CD14-positive monocyte (primary cell): ENCODE measurements around the gene MMRN2. TPM values are rescaled to one million over a fixed set of nuclear protein-coding genes. Genes with fewer than 3 reads are reported as not detected.

ENCODE experiments used
- DNase-seq, 3 donors: peaks; one replicate each; pipeline ENCODE4 v3.0.0-alpha.2; 2011 to 2022
- H2AFZ ChIP-seq: 2 replicates; pipeline ENCODE4 v1.6.0; 2012; ENCODE audit warnings: mild to moderate bottlenecking, low read depth, low read length, inconsistent platforms; ENCODE audit not compliant: insufficient read depth, poor library complexity, severe bottlenecking
- H3K27ac ChIP-seq, 2 donors: 1 replicate in 1 of 2; 2 replicates in 1 of 2; pipeline ENCODE4 v1.5.1; 2012 to 2013; ENCODE audit warnings: low read length in 2 of 2, control low read depth in 1 of 2, inconsistent platforms in 1 of 2, low read depth in 1 of 2, mild to moderate bottlenecking in 1 of 2
- H3K27me3 ChIP-seq, 2 donors: one replicate each; pipeline versions ENCODE4 v1.6.0 to v1.6.1; 2011 to 2013; ENCODE audit warnings: low read length in 2 of 2; ENCODE audit not compliant: control insufficient read depth in 2 of 2, insufficient read depth in 2 of 2
- H3K36me3 ChIP-seq, 2 donors: replicated peaks in 1 of 2; 1 replicate in 1 of 2; 2 replicates in 1 of 2; pipeline versions ENCODE4 v1.5.1 to v1.6.1; 2012 to 2013; ENCODE audit warnings: low read length in 2 of 2, control low read depth in 1 of 2, inconsistent platforms in 1 of 2, mild to moderate bottlenecking in 1 of 2; ENCODE audit not compliant: insufficient read depth in 2 of 2, control insufficient read depth in 1 of 2
- H3K4me1 ChIP-seq, 2 donors: 1 replicate in 1 of 2; 2 replicates in 1 of 2; pipeline versions ENCODE4 v1.5.1 to v1.6.1; 2012 to 2013; ENCODE audit warnings: low read length in 2 of 2, control low read depth in 1 of 2, inconsistent platforms in 1 of 2, mild to moderate bottlenecking in 1 of 2, moderate library complexity in 1 of 2; ENCODE audit not compliant: insufficient read depth in 2 of 2, control insufficient read depth in 1 of 2
- H3K4me2 ChIP-seq: replicated peaks from 2 replicates; pipeline ENCODE3; 2012; ENCODE audit warnings: low read length, moderate library complexity, mild to moderate bottlenecking; ENCODE audit not compliant: poor library complexity, severe bottlenecking; ENCODE audit errors: extremely low read depth
- H3K4me3 ChIP-seq, 3 experiments: fragments of 200-600 bp in 1 of 3; sonication (generic) in 1 of 3; replicated peaks in 1 of 3; 1 replicate in 2 of 3; 2 replicates in 1 of 3; pipeline ENCODE4 v1.5.1; 2011 to 2013; ENCODE audit warnings: low read length in 3 of 3, mild to moderate bottlenecking in 3 of 3, control low read depth in 2 of 3, low read depth in 2 of 3, inconsistent platforms in 1 of 3, moderate library complexity in 1 of 3
- H3K79me2 ChIP-seq: 2 replicates; pipeline ENCODE4 v1.6.0; 2012; ENCODE audit warnings: mild to moderate bottlenecking, control low read depth, inconsistent platforms, low read length, moderate library complexity; ENCODE audit not compliant: insufficient read depth
- H3K9ac ChIP-seq: 2 replicates; pipeline ENCODE4 v1.6.0; 2017; ENCODE audit warnings: low read length, mild to moderate bottlenecking; ENCODE audit not compliant: insufficient read depth, poor library complexity, severe bottlenecking
- H3K9me3 ChIP-seq, 2 donors: replicated peaks in 1 of 2; 1 replicate in 1 of 2; 2 replicates in 1 of 2; pipeline versions ENCODE4 v1.5.1 to v1.6.1; 2012 to 2013; ENCODE audit warnings: low read length in 2 of 2, control low read depth in 1 of 2; ENCODE audit not compliant: control insufficient read depth in 1 of 2, insufficient read depth in 1 of 2
- H4K20me1 ChIP-seq: 2 replicates; pipeline ENCODE4 v1.6.0; 2012; ENCODE audit warnings: mild to moderate bottlenecking, low read length, control low read depth, moderate library complexity; ENCODE audit not compliant: insufficient read depth
- H3K27ac Mint-ChIP-seq, 7 donors: one replicate each; pipeline ENCODE4 v1.8.0; 2020; ENCODE audit warnings: mild to moderate bottlenecking in 7 of 7, mixed read lengths in 7 of 7, moderate library complexity in 6 of 7, inconsistent platforms in 2 of 7
- H3K27me3 Mint-ChIP-seq, 3 donors: one replicate each; pipeline ENCODE4 v1.8.0; 2021 to 2022; ENCODE audit warnings: low read depth in 3 of 3, mild to moderate bottlenecking in 3 of 3, mixed read lengths in 3 of 3, moderate library complexity in 3 of 3, inconsistent platforms in 1 of 3
- H3K36me3 Mint-ChIP-seq, 2 donors: one replicate each; pipeline ENCODE4 v1.8.0; 2020; ENCODE audit warnings: mixed read lengths in 2 of 2, inconsistent platforms in 1 of 2, mild to moderate bottlenecking in 1 of 2
- H3K4me1 Mint-ChIP-seq: one replicate; pipeline ENCODE4 v1.8.0; 2020; ENCODE audit warnings: mild to moderate bottlenecking, mixed read lengths
- H3K4me3 Mint-ChIP-seq, 2 donors: one replicate each; pipeline ENCODE4 v1.8.0; 2020; ENCODE audit warnings: mild to moderate bottlenecking in 2 of 2, mixed read lengths in 2 of 2, moderate library complexity in 1 of 2
- H3K9me3 Mint-ChIP-seq, 7 donors: one replicate each; pipeline ENCODE4 v1.8.0; 2020 to 2022; ENCODE audit warnings: mixed read lengths in 7 of 7, mild to moderate bottlenecking in 6 of 7, moderate library complexity in 6 of 7, inconsistent platforms in 2 of 7
- WGBS: methylation state at CpG from one replicate; pipeline ENCODE4 v1.1.5; 2013; ENCODE audit warnings: missing lambda C conversion rate; ENCODE audit not compliant: insufficient coverage; 5-methylcytosine and 5-hydroxymethylcytosine counted together
- intact Hi-C, 2 donors: fragments of 100-400 bp; cut with micrococcal nuclease; formaldehyde crosslinking; loops; one replicate each; pipeline versions ENCODE4 v1.15.0 to v1.15.1; 2023
- polyA plus RNA-seq, 3 donors: library from polyadenylated mRNA; depleted of rRNA in 1 of 3; unstranded in 2 of 3; stranded (reverse) in 1 of 3; fragments of 300-500 nt in 2 of 3; fragments of >200 nt in 1 of 3; fragmentation: Illumina TruSeq in 2 of 3; gene quantifications; 1 replicate in 2 of 3; 2 replicates in 1 of 3; pipeline ENCODE4 v1.2.3, GENCODE V29; 2012 to 2021
- TF ChIP-seq, protein P1 (sequence below): fragments of 200-600 bp; IDR thresholded peaks from one replicate; pipeline ENCODE4 v1.8.0; 2022; ENCODE audit warnings: antibody characterized with exemption, mild to moderate bottlenecking

MMRN2 gene
- polyA plus RNA-seq, 3 donors, result 0.07 to 1.8 TPM; not detected in 1

DNA sequence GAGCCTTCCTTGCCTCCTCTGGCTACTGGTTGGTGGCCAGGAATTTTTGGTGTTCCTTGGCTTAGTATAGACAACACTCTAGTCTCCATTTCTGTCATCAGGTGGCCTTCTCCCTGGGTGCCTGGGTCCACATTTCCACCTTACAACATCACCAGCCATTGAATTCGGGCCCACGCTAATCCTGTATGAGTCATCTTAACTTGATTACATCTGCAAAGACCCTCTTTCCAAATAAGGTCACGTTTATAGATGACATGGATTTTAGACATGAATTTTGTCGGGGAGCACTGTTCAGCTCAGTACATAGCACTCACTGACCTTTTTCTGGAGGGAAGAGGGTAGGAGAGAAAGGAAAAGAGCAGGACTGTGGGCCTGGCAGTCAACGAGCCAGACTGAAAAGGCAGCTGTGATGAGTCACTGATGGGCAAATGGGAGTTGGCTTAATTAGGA is 39.4 kb downstream of the MMRN2 start:
- intact Hi-C loops, result no loop called here
- TF ChIP-seq, protein P1, sequence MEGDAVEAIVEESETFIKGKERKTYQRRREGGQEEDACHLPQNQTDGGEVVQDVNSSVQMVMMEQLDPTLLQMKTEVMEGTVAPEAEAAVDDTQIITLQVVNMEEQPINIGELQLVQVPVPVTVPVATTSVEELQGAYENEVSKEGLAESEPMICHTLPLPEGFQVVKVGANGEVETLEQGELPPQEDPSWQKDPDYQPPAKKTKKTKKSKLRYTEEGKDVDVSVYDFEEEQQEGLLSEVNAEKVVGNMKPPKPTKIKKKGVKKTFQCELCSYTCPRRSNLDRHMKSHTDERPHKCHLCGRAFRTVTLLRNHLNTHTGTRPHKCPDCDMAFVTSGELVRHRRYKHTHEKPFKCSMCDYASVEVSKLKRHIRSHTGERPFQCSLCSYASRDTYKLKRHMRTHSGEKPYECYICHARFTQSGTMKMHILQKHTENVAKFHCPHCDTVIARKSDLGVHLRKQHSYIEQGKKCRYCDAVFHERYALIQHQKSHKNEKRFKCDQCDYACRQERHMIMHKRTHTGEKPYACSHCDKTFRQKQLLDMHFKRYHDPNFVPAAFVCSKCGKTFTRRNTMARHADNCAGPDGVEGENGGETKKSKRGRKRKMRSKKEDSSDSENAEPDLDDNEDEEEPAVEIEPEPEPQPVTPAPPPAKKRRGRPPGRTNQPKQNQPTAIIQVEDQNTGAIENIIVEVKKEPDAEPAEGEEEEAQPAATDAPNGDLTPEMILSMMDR, result no peak
- DNase-seq, result no peak
- H3K9ac ChIP-seq, result no peak overlapping the region
- 100% methylated on average over 2 of the region's 5 CpGs for WGBS
- no peak overlapping the region for H3K4me3 ChIP-seq
- H3K27ac ChIP-seq, result no peak overlapping the region
- H4K20me1 ChIP-seq, result no peaks in the 10 kb centered on the region
- H3K9me3 Mint-ChIP-seq, result peaks cover 0 to 2% (median 0%) of the 10 kb centered on the region in 7 donors
- no peaks in the 10 kb centered on the region for H3K9me3 ChIP-seq
- no peaks in the 10 kb centered on the region for H3K4me1 ChIP-seq
- no peaks in the 10 kb centered on the region for H3K27me3 ChIP-seq
- no peaks in the 10 kb centered on the region for H3K79me2 ChIP-seq
- no peaks in the 10 kb centered on the region for H3K4me1 Mint-ChIP-seq
- no peak overlapping the region for H3K4me2 ChIP-seq
- H3K36me3 ChIP-seq, result no peaks in the 10 kb centered on the region
- no peak overlapping the region for H3K27ac Mint-ChIP-seq
- peaks cover 2 to 4% (median 2%) of the 10 kb centered on the region in 3 donors for H3K27me3 Mint-ChIP-seq
- H2AFZ ChIP-seq, result no peak overlapping the region
- H3K36me3 Mint-ChIP-seq, result no peaks in the 10 kb centered on the region
- H3K4me3 Mint-ChIP-seq, result no peak overlapping the region

DNA sequence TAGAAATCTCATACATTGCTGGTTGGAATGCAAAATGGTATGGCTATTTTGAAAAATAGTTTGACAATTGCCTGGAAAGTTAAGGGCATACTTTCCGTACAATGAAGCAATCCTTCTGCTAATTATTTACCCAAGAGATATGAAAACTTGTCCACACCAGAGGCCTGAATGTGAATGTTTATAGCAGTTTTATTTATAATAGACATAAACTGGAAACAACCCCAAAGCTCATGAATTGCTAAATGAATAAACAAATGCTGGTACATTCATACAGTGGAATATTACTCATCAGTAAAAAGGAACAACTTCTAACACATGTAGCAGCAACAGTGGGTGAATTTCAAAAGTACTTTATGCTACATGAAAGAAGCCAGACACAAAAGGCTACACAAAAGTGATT is 42.7 kb downstream of the MMRN2 start:
- H3K9ac ChIP-seq, result no peak overlapping the region
- no peak overlapping the region for H3K27ac ChIP-seq
- no peaks in the 10 kb centered on the region for H4K20me1 ChIP-seq
- H3K27ac Mint-ChIP-seq, result no peak overlapping the region
- no peaks in the 10 kb centered on the region for H3K4me1 ChIP-seq
- no peak overlapping the region for H3K4me3 ChIP-seq
- no CpG with 5 or more reads among the region's 1 CpG for WGBS
- TF ChIP-seq, protein P1, result no peak
- no peak for DNase-seq
- no peaks in the 10 kb centered on the region for H3K79me2 ChIP-seq
- H3K9me3 Mint-ChIP-seq, result peaks cover 0 to 2% (median 0%) of the 10 kb centered on the region in 7 donors
- no peaks in the 10 kb centered on the region for H3K36me3 Mint-ChIP-seq
- H3K27me3 Mint-ChIP-seq, result peaks cover 3 to 11% (median 4%) of the 10 kb centered on the region in 3 donors
- no peaks in the 10 kb centered on the region for H3K36me3 ChIP-seq
- H3K27me3 ChIP-seq, result no peaks in the 10 kb centered on the region
- H3K4me3 Mint-ChIP-seq, result no peak overlapping the region
- H2AFZ ChIP-seq, result no peak overlapping the region
- no peaks in the 10 kb centered on the region for H3K9me3 ChIP-seq
- H3K4me1 Mint-ChIP-seq, result no peaks in the 10 kb centered on the region
- no peak overlapping the region for H3K4me2 ChIP-seq
- intact Hi-C loops, result no loop called here
